ENCODE data around the gene ZMIZ2. TPM values are rescaled to one million over a fixed set of nuclear protein-coding genes. Genes with fewer than 3 reads are reported as not detected.
"Not testable (repeated sequence)": the region's sequence is repeated elsewhere in the genome, so short reads cannot be mapped to it uniquely, and the experiment has no call there.

The ZMIZ2 gene
- total RNA-seq, 2 donors from 2014 or later = 88.7 to 134 TPM

DNA sequence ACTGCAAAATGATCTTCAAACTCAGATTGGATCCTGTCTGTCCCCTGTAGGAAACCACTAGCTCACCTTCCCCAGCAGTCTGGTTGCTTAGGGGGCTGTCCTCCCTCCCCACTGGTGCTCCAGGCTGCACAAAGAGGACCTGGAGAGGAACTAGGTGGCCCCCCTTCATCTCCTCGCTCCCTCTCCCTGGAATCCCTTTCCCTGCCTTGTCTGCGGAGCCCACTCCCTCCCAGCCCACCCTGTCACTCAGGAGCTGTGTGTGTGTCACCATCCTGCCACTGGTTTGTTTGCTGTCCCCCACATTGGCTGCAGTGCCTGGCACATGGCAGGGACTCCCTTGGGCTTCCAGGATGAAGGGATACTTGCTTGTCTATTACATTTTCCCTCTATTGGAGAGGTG lies 35.5 kb upstream of the ZMIZ2 start:
- H3K36me3 Mint-ChIP-seq (ENCODE audit: low read depth) = peaks cover 13% of the 10 kb centered on the region
- no peak overlapping the region for H3K27ac Mint-ChIP-seq
- no peak for ATAC-seq (replicated peaks)
- H3K27me3 Mint-ChIP-seq = no peaks in the 10 kb centered on the region
- no peaks in the 10 kb centered on the region for H3K9me3 Mint-ChIP-seq
- no peak overlapping the region for H3K4me3 Mint-ChIP-seq
- peaks cover 14% of the 10 kb centered on the region for H3K4me1 Mint-ChIP-seq

DNA sequence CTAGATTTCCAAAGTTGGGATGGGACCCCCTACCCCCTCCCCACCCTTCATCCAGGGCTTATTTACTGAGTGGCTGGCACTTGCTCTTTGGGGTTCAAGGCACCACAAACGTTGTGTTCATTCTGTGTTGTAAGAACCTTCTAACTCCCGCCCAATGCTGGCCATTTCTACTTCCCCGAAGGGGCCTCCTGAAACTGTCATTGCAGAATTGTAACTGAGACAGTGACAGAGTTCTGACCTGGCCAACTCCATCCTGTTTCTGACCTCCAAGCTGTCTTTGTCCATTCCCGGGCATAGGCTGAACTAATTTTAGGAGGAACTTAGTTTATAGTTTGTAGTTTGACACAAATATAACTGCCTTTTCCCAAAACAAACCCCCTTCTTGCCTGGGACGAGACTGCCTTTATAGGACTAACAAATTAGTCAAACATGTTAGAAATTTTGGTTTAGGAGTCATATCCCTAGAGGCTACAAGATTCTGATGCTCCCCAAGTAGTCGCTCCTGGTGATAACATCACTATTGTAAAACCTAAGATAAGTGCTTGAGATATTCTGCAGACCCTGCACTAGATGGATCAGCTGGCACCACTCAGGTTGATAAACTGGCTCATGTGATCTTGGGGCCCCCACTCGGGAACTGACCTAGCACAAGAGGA lies 34.8 kb upstream of the ZMIZ2 start:
- Mint-ChIP-seq H3K27me3 (no peaks in the 10 kb centered on the region), H3K9me3 (no peaks in the 10 kb centered on the region), H3K4me1 (peaks cover 14% of the 10 kb centered on the region), H3K4me3 (no peak overlapping the region), H3K27ac (peak overlapping the region; percentile 62), H3K36me3 (ENCODE audit: low read depth) (peaks cover 12% of the 10 kb centered on the region)
- no peak for ATAC-seq (replicated peaks)

DNA sequence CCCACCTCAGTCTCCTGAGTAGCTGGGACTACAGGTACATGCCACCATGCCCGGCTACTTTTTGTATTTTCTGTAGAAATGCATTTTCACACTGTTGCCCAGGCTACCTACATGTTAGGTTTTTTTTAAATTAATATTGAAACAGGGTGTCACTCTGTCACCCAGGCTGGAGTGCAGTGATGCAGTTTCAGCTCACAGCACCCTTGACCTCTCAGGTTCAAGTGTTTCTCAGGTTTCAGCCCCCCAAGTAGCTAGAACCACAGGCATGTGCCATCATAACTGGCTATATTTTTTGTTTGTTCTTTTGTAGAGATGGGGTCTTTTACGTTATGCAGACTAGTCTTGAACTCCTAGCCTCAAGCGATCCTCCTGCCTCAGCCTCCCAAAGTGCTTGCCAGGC lies 32.4 kb upstream of the ZMIZ2 start:
- Mint-ChIP-seq H3K4me1 (peaks cover 7% of the 10 kb centered on the region), H3K9me3 (no peaks in the 10 kb centered on the region), H3K4me3 (no peak overlapping the region), H3K27me3 (no peaks in the 10 kb centered on the region), H3K36me3 (ENCODE audit: low read depth) (no peaks in the 10 kb centered on the region), H3K27ac (no peak overlapping the region)
- no peak for ATAC-seq (replicated peaks)

DNA sequence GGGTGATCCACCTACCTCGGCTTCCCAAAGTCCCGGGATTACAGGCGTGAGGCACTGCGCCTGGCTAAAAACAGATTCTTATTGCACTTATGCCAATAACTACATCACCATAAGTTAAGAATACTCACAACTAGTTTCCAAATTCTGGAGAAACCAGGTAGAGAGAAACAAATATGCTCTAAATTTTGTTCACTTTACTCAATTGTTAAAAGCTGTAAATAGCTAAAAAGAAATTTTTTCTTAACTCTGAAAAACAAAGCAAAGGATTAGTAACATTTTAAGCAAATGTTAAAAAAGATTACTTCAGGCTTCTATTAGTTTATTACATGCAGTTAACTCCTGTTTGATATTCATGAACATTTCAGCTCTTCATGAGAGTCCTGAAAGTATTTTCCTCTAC lies 28.3 kb upstream of the ZMIZ2 start:
- H3K4me1 Mint-ChIP-seq = no peaks in the 10 kb centered on the region
- H3K4me3 Mint-ChIP-seq = no peak overlapping the region
- ATAC-seq (replicated peaks) = no peak
- no peaks in the 10 kb centered on the region for H3K9me3 Mint-ChIP-seq
- H3K36me3 Mint-ChIP-seq (ENCODE audit: low read depth) = no peaks in the 10 kb centered on the region
- no peaks in the 10 kb centered on the region for H3K27me3 Mint-ChIP-seq
- no peak overlapping the region for H3K27ac Mint-ChIP-seq

DNA sequence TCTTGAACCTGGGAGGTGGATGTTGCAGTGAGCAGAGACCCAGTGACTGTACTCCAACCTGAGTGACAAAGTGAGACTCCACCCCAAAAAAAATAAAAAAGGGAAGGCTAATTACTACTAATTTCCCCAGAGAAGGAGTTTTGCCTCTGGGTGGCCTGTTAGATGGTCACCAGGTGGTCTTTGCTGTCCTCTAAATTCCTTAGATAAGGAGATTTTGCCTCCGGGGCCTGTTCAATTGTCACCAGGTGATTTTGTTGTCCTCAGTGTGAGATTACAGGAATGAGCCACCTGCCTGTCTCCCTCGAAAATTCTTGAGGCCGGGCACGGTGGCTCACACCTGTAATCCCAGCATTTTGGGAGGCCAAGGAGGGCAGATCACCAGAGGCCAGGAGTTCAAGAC lies 24.4 kb upstream of the ZMIZ2 start:
- Mint-ChIP-seq H3K27me3 (no peaks in the 10 kb centered on the region), H3K27ac (no peak overlapping the region), H3K4me1 (no peaks in the 10 kb centered on the region), H3K9me3 (no peaks in the 10 kb centered on the region), H3K4me3 (no peak overlapping the region), H3K36me3 (ENCODE audit: low read depth) (no peaks in the 10 kb centered on the region)
- no peak for ATAC-seq (replicated peaks)

DNA sequence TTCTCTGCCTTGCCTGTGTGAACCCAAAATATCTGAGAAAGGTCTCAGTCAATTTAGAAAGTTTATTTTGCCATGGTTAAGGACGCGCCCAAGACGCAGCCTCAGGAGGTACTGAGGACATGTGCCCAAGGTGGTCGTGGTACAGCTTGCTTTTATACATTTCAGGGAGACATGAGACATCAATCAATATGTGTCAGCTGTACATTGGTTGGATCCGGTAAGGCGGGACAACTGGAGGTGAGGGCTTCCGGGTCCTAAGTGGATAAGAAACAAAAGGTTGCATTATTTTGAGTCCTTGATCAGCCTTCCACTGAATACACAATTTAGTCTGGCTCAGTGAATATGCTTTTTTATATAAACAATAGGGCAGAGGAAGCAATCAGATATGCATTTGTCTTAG lies 22.4 kb upstream of the ZMIZ2 start:
- not testable (repeated sequence) for H3K36me3 Mint-ChIP-seq (ENCODE audit: low read depth); H3K27ac Mint-ChIP-seq; H3K27me3 Mint-ChIP-seq; H3K9me3 Mint-ChIP-seq; H3K4me3 Mint-ChIP-seq; H3K4me1 Mint-ChIP-seq; ATAC-seq (replicated peaks)

DNA sequence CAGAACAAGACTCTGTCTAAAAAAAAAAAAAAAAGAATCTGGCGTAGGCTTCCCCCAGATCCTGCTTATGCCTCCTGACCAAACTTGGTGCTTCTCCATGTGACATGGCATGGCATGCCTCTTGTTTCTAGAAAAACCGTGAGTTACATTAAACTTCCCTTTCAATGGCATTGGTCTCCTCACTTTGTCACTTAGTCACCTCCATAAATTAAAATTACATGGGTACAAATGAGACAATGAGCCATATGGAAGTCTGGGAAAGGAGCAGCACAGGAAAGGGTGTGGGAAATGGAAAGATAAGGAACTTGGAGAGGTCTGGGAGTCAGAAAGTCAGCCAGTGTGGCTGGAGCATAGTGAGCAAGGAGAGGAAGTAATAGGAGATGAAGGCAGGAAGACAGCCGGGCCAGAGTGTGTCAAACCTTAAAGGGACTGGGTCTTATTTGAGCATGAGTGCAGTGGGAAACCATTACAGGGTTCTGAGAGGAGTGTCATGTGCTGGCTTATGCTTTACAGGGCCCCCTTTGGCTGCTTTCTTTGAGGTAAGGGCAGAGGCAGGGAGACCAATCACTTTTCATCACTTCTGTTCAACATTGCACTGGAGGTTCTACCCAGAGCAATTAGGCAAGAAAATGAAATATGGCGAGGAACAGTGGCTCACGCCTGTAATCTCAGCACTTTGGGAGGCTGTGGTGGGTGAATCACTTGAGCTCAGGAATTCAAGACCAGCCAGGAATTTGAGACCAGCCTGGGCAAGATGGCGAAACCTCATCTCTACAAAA lies 21.3 kb upstream of the ZMIZ2 start:
- H3K4me3 Mint-ChIP-seq = no peak overlapping the region
- H3K27ac Mint-ChIP-seq = no peak overlapping the region
- H3K27me3 Mint-ChIP-seq = no peaks in the 10 kb centered on the region
- no peaks in the 10 kb centered on the region for H3K36me3 Mint-ChIP-seq (ENCODE audit: low read depth)
- no peaks in the 10 kb centered on the region for H3K4me1 Mint-ChIP-seq
- no peak for ATAC-seq (replicated peaks)
- H3K9me3 Mint-ChIP-seq = no peaks in the 10 kb centered on the region

DNA sequence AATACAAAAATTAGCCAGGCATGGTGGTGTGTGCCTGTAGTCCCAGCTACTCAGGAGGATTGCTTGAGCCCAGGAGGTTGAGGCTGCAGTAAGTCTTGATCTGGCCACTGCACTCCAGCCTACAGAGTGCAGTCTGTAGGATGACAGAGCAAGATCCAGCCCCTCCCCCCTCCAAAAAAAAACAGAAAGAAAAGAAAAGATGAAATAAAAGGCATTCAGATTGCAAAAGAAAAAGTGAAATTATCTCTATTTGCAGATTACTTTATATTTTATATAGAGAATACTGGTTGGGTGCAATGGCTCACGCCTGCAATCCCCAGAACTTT lies 20.7 kb upstream of the ZMIZ2 start:
- no peak overlapping the region for H3K4me3 Mint-ChIP-seq
- no peaks in the 10 kb centered on the region for H3K27me3 Mint-ChIP-seq
- no peaks in the 10 kb centered on the region for H3K9me3 Mint-ChIP-seq
- no peak overlapping the region for H3K27ac Mint-ChIP-seq
- no peaks in the 10 kb centered on the region for H3K4me1 Mint-ChIP-seq
- ATAC-seq (replicated peaks) = no peak
- no peaks in the 10 kb centered on the region for H3K36me3 Mint-ChIP-seq (ENCODE audit: low read depth)

DNA sequence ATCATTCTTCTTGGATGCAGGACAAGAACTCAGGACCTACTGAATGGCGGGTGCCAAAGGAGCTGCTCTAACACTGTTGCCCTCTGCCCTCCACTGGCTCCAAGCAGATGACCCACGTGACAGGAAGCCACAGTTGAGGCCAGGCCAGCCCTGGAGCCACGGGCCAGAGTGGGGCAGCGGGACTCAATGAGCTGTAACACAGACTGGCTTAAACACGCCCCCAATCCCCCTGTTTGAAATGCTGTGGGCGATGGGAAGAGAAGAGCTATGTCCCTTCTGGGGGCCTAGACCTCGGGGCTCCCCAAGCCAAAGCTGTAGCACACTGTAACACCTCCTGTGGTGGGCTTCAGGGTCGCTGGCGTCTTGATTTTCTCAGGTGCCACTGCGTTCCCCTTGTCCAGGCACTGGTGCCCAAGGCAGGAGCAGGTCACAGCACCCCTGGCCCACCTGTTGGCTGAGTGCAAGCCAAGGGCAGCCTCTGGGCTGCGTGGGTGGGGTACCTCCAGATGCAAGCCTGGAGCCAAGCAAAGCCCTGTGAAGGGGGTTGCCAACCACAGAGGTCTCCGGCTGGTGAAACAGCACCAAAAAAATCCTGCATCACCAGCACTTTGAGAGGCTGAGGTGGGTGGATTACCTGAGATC lies 18.6 kb upstream of the ZMIZ2 start:
- H3K9me3 Mint-ChIP-seq = no peaks in the 10 kb centered on the region
- no peak overlapping the region for H3K4me3 Mint-ChIP-seq
- ATAC-seq (replicated peaks) = no peak
- no peak overlapping the region for H3K27ac Mint-ChIP-seq
- no peaks in the 10 kb centered on the region for H3K27me3 Mint-ChIP-seq
- H3K36me3 Mint-ChIP-seq (ENCODE audit: low read depth) = no peaks in the 10 kb centered on the region
- H3K4me1 Mint-ChIP-seq = peaks cover 10% of the 10 kb centered on the region

DNA sequence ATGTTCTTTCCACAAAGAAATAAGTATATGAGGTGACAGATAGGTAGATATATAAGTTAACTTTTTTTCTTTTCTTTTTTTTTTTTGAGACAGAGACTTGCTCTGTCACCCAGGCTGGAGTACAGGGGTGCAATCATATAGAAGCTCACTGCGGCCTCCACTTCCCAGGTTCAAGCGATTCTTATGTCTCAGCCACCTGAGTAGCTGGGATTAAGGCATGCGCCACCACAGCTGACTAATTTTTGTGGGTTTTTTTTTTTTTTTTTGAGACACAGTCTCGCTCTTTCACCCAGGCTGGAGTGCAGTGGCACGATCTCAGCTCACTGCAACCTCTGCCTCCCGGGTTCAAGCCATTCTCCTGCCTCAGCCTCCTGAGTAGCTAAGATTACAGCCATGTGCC lies 15.7 kb upstream of the ZMIZ2 start:
- ATAC-seq (replicated peaks) = peak; percentile 43
- not testable (repeated sequence) for H3K27me3 Mint-ChIP-seq; H3K27ac Mint-ChIP-seq; H3K9me3 Mint-ChIP-seq; H3K36me3 Mint-ChIP-seq (ENCODE audit: low read depth)
- peaks cover 19% of the 10 kb centered on the region for H3K4me1 Mint-ChIP-seq
- peak overlapping the region; percentile 27 for H3K4me3 Mint-ChIP-seq

DNA sequence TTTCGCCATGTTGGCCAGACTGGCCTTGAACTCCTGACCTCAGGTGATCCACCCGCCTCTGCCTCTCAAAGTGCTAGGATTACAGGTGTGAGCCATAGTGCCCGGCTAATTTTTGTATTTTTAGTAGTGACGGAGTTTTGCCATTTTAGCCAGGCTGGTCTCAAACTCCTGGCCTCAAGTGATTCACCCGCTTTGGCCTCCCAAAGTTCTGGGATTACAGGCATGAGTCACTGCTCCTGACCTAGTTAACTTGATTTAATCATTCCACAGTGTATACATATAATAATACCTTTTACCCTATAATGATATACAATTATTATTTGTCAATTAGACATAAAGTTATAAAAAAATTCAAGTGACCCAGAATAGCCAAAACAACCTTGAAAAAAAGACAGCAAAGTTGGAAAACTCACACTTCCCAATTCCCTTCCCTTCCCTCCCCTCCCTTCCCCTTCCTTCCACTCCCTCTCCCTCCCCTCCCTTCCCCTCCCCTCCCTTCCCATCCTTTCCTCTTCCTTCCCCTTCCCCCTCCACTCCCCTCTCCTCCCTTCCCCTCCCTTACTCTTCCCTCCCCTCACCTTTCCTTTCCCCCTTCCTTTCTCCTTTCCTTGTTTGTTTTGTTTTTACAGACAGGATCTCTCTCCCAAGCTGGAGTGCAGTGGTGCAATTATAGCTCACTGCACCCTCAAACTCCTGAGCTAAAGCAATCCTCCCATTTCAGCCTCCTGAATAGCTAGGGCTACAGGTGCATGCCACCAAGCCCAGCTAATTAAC lies 14.8 kb upstream of the ZMIZ2 start:
- H3K4me1 Mint-ChIP-seq = peaks cover 19% of the 10 kb centered on the region
- H3K27me3 Mint-ChIP-seq = no peaks in the 10 kb centered on the region

DNA sequence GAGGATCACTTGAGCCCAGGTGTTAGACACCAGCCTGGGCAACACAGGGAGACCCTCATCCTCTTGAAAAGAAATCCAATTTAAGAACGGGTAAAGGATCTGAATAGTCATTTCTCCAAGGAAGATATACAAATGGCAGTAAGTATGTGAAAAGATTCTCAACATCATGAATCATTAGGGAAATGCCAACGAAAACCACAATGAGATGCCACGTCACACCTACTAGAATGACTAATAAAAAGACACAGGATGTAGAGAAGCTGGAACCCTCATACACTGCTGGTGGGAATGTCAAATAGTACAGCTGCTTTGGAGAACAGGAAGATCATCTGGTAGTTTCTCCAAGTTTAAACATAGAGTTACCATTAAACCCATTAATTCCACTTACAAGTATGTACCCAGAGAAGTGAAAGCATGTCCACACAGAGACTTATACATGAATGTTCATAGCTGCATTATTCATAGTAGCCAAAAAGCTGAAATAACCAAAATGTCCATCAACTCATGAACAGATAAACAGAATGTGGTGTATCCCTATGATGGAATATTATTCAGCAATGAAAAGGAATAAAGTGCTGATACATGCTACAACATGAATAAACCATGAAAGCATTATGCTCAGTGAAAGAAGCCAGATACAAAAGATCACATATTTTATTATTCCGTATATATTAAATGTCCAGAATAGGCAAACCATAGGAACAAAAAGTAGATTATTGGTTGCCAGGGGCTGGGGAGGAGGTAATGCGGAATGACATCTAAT lies 13.1 kb upstream of the ZMIZ2 start:
- no peaks in the 10 kb centered on the region for H3K9me3 Mint-ChIP-seq
- peak; percentile 95 for ATAC-seq (replicated peaks)
- H3K4me3 Mint-ChIP-seq = peak overlapping the region; percentile 37
- H3K4me1 Mint-ChIP-seq = peaks cover 19% of the 10 kb centered on the region
- H3K27me3 Mint-ChIP-seq = no peaks in the 10 kb centered on the region
- H3K27ac Mint-ChIP-seq = peak overlapping the region; percentile 55
- H3K36me3 Mint-ChIP-seq (ENCODE audit: low read depth) = no peaks in the 10 kb centered on the region

More for the DNA sequence above, 14.8 kb upstream of the ZMIZ2 start:
- ATAC-seq (replicated peaks) = peak; percentile 30
- Mint-ChIP-seq H3K4me3 (peak overlapping the region; percentile 37), H3K36me3 (ENCODE audit: low read depth) (no peaks in the 10 kb centered on the region), H3K27ac (no peak overlapping the region), H3K9me3 (no peaks in the 10 kb centered on the region)

DNA sequence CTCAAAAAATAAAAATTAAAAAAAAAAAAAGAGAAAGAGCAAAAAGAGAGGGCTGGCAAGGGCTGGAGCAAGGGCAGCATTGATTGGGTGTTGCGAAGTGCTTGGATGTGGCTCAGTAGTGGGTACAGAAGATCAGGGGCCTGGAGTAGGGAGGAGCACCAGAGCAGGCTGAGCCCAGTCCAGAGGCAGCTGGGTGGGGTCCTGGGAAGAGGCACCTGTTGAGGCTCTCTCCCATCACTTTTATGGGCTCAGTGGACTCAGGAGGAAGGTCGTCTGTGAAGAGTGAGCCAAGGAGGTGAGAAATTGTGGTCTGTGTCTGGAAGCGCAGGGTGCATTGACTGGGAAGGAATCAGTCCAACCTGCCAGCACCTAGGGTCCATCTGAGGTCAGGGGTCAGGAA lies 11.8 kb upstream of the ZMIZ2 start:
- Mint-ChIP-seq H3K36me3 (ENCODE audit: low read depth) (no peaks in the 10 kb centered on the region), H3K27ac (peak overlapping the region; percentile 72), H3K9me3 (no peaks in the 10 kb centered on the region), H3K27me3 (no peaks in the 10 kb centered on the region), H3K4me1 (peaks cover 19% of the 10 kb centered on the region), H3K4me3 (no peak overlapping the region)
- ATAC-seq (replicated peaks) = no peak

DNA sequence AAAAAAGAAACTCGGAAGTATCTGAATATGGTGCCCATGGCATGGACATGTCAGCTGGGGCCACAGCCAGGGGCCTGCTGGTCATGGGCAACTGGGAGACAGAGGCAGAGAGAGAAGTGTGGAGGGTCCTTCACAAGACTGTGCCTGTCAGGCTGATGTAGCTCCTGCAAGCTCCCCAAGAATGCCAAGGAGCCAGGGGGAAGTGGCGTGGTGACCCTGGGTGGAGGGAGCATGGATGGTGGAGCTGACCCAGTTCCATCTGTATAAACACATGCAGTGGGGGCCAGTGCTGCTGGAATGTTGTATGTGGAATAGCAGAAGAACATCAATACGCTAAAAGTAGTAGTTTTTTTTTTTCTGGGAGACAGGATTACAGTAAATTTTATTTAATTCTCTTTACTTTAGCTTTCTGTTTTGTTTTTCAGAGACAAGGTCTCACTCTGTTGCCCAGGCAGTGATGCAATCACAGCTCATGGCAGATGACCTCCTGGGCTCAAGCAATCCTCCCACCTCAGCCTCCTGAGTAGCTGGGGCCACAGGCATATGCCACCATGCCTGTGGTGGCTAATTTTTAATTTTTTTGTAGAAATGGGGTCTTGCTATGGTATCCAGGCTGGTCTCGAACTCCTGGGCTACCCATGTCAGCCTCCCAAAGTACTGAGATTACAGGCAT lies 10.5 kb upstream of the ZMIZ2 start:
- no peaks in the 10 kb centered on the region for H3K27me3 Mint-ChIP-seq
- no peak for ATAC-seq (replicated peaks)
- no peaks in the 10 kb centered on the region for H3K9me3 Mint-ChIP-seq
- H3K27ac Mint-ChIP-seq = peak overlapping the region; percentile 28
- no peaks in the 10 kb centered on the region for H3K36me3 Mint-ChIP-seq (ENCODE audit: low read depth)
- H3K4me3 Mint-ChIP-seq = no peak overlapping the region
- peaks cover 19% of the 10 kb centered on the region for H3K4me1 Mint-ChIP-seq
